Adipocyte (in vitro differentiated cells): ENCODE results near the gene ZNRF2.

Experiments used
- DNase-seq: peaks from one replicate; pipeline ENCODE4 v3.0.0-alpha.2; 2015; ENCODE audit warnings: low read depth
- H3K27me3 ChIP-seq: replicated peaks from 2 replicates; pipeline ENCODE4 v1.7.0; 2013; ENCODE audit warnings: mild to moderate bottlenecking, low read length, moderate library complexity; ENCODE audit not compliant: control insufficient read depth, insufficient read depth
- H3K36me3 ChIP-seq: 2 replicates; pipeline ENCODE4 v1.7.0; 2013; ENCODE audit warnings: low read length, mild to moderate bottlenecking, moderate library complexity; ENCODE audit not compliant: control insufficient read depth, insufficient read depth, severe bottlenecking
- H3K4me1 ChIP-seq: 2 replicates; pipeline ENCODE4 v1.7.0; 2013; ENCODE audit warnings: mild to moderate bottlenecking, low read length, moderate library complexity; ENCODE audit not compliant: control insufficient read depth, insufficient read depth
- H3K4me3 ChIP-seq: 2 replicates; pipeline ENCODE4 v1.7.0; 2013; ENCODE audit warnings: mild to moderate bottlenecking, low read length, moderate library complexity
- H3K9ac ChIP-seq: 2 replicates; pipeline ENCODE4 v1.7.0; 2013; ENCODE audit warnings: mild to moderate bottlenecking, low read length, moderate library complexity
- H3K9me3 ChIP-seq: 2 replicates; pipeline ENCODE4 v1.7.0; 2013; ENCODE audit warnings: mild to moderate bottlenecking, low read length, moderate library complexity; ENCODE audit not compliant: control insufficient read depth

The ZNRF2 gene

DNA sequence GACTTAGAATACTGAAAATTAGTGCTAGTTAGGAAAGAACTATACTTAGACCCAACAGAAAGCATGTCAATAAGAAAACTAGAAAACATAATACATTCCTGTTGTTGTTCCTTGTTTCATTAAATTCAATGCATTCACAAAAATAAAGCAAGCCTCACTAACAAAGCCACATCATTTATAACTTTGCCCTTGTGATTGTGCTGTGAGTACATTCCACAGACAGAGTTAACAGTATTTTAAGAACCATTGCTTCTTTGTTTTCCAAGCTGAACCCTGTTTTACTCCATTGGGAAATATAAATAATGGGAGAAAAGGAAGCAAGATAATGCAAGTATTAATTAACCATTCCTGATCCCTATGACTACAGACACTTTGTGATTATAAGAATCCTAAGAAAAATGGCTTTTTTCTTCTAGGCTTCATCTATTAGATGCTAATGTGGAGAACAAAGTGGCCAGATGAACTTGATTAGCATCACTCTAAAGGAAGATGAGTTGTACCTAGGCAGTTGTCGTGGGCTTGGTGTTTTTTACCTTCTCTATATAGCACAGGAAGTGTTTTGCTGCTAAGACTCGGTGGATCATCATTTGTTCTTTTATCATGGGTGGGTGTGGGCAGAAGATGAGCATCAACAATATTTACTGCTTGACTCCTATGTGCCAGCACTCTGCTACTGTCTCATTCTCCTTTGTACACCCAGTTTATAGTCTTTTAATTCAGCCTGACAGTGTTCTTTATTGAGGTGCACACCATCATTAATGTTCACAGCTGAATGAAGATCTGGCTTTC is 34.2 kb upstream of the ZNRF2 start:
- DNase-seq, result no peak
- Histone ChIP-seq H3K9me3 (no peaks in the 10 kb centered on the region), H3K4me3 (no peak overlapping the region), H3K4me1 (peaks cover 7% of the 10 kb centered on the region), H3K9ac (no peak overlapping the region), H3K27me3 (no peaks in the 10 kb centered on the region), H3K36me3 (no peaks in the 10 kb centered on the region)

DNA sequence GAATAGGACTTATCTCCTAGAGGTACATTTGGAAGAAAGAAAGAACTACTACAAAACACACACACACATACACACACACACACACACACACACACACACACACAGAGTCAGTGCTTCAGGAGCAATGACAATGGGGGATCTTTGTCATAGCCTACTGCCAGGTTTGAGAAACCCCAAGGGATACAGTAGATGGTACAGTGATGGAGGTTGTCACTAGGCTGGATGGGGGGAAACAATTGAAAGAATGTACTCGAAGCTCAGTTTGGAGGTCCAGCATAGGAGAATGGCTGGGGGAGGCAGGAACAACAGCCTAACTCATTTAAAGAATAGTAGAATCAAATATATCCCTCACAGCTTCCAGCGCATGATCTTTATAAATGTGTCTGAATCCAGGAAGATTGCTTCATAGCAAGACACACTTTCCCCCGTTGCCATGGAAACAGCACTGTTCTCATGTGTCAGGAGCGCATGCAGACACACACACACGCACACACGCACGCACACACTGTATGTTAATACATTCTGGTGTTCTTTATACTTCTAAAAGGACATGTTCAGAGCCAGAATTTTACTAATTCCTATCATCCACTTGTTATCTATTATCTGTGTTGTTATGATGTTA is 32.6 kb upstream of the ZNRF2 start:
- Histone ChIP-seq H3K9me3 (no peaks in the 10 kb centered on the region), H3K4me3 (no peak overlapping the region), H3K27me3 (no peaks in the 10 kb centered on the region), H3K36me3 (no peaks in the 10 kb centered on the region), H3K9ac (no peak overlapping the region), H3K4me1 (peaks cover 7% of the 10 kb centered on the region)
- no peak for DNase-seq

DNA sequence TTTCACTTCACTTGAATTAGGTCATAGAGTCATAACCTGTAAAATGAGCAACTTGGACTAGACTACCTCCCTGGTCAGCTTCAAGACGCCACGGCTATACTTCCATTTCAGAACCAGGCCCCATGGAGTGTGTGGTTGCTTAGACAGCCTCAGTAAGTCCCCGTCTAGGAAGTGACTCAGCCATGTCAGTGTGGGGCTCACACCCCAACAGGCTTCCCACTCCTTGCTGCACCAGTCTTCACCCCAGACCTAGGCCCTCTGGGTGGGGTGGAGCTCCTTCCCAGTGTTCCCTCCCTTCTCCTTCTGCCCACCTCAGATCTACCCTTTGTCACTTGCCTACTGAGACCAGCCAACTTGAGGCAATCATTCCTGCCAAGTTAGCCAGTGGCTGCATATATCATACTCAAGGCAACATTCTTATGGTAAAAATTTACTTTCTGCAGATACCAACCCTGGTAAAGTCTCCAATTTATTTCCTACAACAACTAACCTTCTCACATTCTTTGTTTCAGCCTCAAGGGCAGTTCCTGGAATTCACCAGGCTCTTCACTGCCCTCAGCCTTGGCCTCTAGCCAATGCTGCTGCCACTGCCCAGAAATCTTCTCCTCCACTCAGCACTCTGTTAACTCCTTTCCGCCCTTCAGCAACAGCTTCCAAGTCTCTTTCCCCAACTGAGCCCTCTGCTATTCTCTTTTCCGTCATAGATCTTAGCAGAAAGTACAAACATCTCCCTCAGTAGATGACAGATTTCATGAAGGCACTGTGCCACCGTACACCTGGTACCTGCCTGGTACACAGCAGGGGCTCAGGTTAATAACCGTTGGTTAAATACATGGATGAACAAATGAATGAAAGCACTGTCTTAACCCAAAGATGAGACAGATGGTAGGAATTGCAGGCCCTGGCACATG is 31.3 kb upstream of the ZNRF2 start:
- DNase-seq, result peak; percentile 16
- Histone ChIP-seq H3K9me3 (no peaks in the 10 kb centered on the region), H3K27me3 (no peaks in the 10 kb centered on the region), H3K9ac (no peak overlapping the region), H3K4me1 (peaks cover 7% of the 10 kb centered on the region), H3K4me3 (no peak overlapping the region), H3K36me3 (no peaks in the 10 kb centered on the region)

DNA sequence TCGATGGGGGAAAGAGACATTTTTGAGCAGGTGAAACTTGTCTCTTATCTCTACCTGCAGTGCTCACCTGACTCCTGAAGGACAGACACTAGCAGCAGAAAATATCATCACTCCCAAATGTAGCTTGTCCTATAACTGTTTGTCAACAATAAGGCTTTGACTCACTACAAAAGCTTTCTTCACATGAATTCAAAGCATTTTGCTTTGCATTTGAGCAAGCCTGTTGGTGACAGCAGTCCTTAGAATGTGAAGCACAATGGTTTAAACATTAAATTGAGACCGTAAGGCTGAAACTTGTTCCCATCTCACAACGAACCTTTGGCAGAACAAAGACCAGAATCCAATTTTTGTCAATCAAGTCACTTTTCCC is 30.6 kb upstream of the ZNRF2 start:
- H3K9ac ChIP-seq, result no peak overlapping the region
- peaks cover 7% of the 10 kb centered on the region for H3K4me1 ChIP-seq
- no peaks in the 10 kb centered on the region for H3K27me3 ChIP-seq
- no peak overlapping the region for H3K4me3 ChIP-seq
- H3K36me3 ChIP-seq, result no peaks in the 10 kb centered on the region
- no peak for DNase-seq
- no peaks in the 10 kb centered on the region for H3K9me3 ChIP-seq

DNA sequence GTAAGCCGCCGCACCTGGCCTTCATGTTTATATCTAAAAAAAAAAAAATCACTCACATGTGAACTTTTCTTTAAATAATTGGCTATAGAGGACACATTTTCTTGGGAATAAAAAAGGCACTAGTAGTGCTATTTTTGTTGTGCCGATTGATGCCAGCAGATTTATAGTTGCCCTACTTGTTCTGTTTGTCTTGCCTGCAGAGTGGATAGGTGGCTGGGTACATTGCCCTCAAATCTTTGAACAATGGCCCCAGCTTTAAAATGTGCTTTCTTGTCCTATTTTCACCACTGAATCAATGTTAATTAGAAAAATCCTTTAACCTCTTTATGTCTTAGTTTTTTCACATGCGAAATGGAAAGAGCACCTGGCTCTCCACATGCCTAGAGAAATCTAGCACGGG is 30.1 kb upstream of the ZNRF2 start:
- Histone ChIP-seq H3K9ac (no peak overlapping the region), H3K4me1 (peaks cover 7% of the 10 kb centered on the region)

DNA sequence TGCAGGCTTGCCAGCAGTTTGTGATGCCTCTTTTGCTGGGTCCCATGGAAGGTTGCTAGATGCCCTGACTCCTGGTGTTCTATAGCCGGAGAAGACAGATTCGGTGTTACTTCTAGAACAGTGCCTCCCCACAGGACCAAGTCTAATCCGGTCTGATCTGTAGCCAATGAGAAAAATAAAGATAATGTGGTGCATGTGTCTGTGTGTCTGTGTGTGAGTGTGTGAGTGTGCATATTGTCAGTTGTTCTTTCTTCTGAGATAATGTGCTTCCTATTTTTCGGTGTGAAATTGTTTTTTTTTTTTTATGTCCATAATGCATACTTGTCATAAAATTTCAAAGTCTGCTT is 29.7 kb upstream of the ZNRF2 start:
- H3K4me1 ChIP-seq, result peaks cover 7% of the 10 kb centered on the region
- no peak overlapping the region for H3K9ac ChIP-seq
- no peaks in the 10 kb centered on the region for H3K9me3 ChIP-seq
- no peaks in the 10 kb centered on the region for H3K36me3 ChIP-seq
- DNase-seq, result no peak
- no peak overlapping the region for H3K4me3 ChIP-seq
- no peaks in the 10 kb centered on the region for H3K27me3 ChIP-seq

More for the DNA sequence above, 30.1 kb upstream of the ZNRF2 start:
- Histone ChIP-seq H3K9me3 (no peaks in the 10 kb centered on the region), H3K4me3 (no peak overlapping the region), H3K27me3 (no peaks in the 10 kb centered on the region), H3K36me3 (no peaks in the 10 kb centered on the region)
- no peak for DNase-seq

DNA sequence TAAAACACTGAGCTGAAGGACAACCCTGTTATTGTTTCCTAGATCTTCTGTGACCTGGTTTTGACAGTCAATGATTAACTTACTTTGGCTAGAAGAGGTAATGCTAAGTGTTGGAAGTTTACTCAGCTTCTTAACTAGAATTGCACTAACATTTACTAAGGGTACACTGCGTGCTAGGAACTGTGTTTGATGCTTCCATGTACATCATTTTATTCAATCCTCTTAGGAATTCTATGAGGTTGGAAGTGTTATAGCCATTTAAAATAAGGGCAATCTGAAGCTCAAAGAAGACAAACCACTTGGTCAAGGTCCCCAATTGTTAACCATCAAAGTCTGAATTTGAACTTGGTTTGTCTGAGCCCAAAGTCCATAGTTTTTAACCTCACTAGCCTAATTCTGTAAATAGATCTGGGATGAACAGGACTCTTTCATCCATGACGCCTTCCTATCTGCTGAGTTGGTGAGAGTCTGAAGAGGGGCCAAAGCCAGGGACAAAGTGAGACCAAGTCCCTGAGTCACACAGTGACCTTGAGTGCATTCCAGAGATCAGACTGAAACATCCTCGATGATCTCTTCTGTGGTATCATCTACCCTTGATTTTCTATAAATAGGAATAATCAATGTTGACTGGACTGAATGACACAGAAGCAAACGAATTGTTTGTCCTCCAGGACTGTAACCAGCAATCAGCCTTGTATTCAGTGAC is 29.2 kb upstream of the ZNRF2 start:
- H3K9me3 ChIP-seq, result no peaks in the 10 kb centered on the region
- no peak overlapping the region for H3K4me3 ChIP-seq
- H3K4me1 ChIP-seq, result peaks cover 7% of the 10 kb centered on the region
- no peak overlapping the region for H3K9ac ChIP-seq
- no peaks in the 10 kb centered on the region for H3K36me3 ChIP-seq
- no peak for DNase-seq
- H3K27me3 ChIP-seq, result no peaks in the 10 kb centered on the region

DNA sequence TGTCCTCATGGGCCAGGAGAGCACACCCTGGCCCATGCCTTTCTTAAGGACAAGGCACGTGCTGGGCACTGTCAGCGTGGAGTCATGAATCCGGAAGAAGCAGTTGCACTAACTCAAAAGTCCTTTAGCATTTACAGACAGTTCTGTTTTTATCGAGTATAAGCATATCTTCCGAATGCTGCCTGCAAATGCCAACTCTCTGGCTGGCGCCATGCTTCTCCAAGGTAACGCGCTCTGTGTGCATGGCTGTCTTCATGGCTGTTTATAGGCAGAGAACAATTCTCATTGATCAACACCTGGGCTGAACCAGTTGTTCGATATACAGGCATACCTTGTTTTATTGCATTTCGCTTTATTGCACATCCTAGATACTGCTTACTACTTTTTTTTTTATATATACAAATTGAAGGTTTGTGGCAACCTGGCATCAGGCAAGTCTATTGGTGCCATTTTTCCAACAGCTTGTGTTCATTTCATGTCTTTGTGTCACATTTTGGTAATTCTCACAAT is 28.0 kb upstream of the ZNRF2 start:
- no peak overlapping the region for H3K4me3 ChIP-seq
- H3K4me1 ChIP-seq, result peaks cover 7% of the 10 kb centered on the region
- H3K9ac ChIP-seq, result no peak overlapping the region
- H3K36me3 ChIP-seq, result no peaks in the 10 kb centered on the region
- no peaks in the 10 kb centered on the region for H3K27me3 ChIP-seq
- H3K9me3 ChIP-seq, result no peaks in the 10 kb centered on the region
- no peak for DNase-seq

DNA sequence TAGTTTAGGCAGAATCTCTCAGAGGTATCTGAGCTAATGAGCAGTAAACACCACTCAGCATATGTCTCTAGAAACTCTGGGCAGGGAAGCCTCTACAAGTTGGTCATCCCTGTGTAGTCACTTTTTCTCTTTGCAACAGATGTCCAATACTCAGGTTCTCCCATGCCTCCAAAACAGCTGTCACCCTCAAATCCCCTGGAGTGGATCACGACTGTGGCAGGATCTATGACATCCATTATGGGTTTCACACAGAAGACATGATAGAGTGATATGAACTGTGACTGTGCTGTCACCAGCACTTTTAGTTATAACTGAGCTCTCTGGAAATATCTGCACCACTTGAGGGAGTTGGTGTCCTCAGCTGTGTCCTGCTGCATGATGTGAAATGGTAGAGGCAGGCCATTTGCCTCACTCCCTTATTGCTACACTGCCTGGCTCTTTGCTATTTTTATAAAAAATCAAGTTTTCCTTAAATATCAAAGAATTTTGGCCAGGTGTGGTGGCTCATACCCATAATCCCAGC is 24.1 kb upstream of the ZNRF2 start:
- Histone ChIP-seq H3K27me3 (no peaks in the 10 kb centered on the region), H3K4me1 (no peaks in the 10 kb centered on the region), H3K36me3 (no peaks in the 10 kb centered on the region), H3K4me3 (no peak overlapping the region), H3K9me3 (no peaks in the 10 kb centered on the region), H3K9ac (no peak overlapping the region)
- no peak for DNase-seq

DNA sequence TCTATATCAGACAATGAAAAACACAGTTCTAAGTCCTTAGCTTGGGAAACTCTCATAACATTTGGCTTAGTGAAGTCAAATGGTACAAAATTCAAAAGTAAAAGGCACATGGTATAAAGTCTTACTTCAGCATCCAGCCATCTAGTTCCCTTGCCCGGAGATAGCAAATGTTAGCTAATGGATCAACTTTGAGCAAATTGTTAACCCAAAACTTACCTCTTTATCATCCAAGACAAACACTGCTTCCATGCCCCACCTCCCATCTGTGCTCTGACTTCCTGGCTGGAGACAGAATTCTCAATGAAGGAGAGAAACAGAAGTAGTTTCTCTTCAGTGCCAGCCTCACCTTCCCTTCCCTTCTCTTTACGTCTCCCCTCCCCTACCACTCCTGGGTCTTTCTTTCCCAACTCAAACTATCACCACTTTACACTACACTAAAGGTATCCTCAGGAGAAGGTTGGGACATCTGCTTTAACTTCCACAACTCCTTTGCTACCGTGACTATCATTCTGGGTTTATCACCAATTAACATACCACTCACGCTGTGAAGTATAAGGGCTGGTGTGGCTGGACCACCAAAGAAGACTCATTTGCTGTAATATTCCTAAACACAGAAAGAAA is 21.2 kb upstream of the ZNRF2 start:
- no peaks in the 10 kb centered on the region for H3K9me3 ChIP-seq
- H3K27me3 ChIP-seq, result no peaks in the 10 kb centered on the region
- no peak for DNase-seq
- H3K4me1 ChIP-seq, result no peaks in the 10 kb centered on the region
- H3K9ac ChIP-seq, result no peak overlapping the region
- no peak overlapping the region for H3K4me3 ChIP-seq
- H3K36me3 ChIP-seq, result no peaks in the 10 kb centered on the region
